AG08396 (cell line): ENCODE data around the gene DIS3L.
"Not testable (repeated sequence)": the region's sequence is repeated elsewhere in the genome, so short reads cannot be mapped to it uniquely, and the experiment has no call there.

Source experiments
- DNase-seq: peaks from one replicate; pipeline ENCODE4 v3.0.0; 2012; ENCODE audit warnings: low spot score, mixed read lengths

Gene DIS3L

GRCh38 chr15:66293419-66294156 lies at the start of gene DIS3L:
Gene DIS3L, plus strand, starts transcription at chr15:66293568. Its CDS starts 29 bp downstream, at chr15:66293597.
- peak; percentile 81 for DNase-seq

- DNase-seq = not testable (repeated sequence)
Measured at GRCh38 chr15:66245832-66246231, 47.5 kb upstream of the DIS3L start.

- no peak for DNase-seq
Measured at GRCh38 chr15:66246937-66247336, 46.4 kb upstream of the DIS3L start.

GRCh38 chr15:66249605-66250174 lies 43.7 kb upstream of the DIS3L start:
- DNase-seq = no peak

GRCh38 chr15:66251065-66251789 lies 42.1 kb upstream of the DIS3L start:
- DNase-seq = no peak

GRCh38 chr15:66251790-66252684 lies 41.3 kb upstream of the DIS3L start:
- DNase-seq = peak; percentile 90

GRCh38 chr15:66252685-66253417 lies 40.5 kb upstream of the DIS3L start:
- peak; percentile 46 for DNase-seq

GRCh38 chr15:66253418-66254088 lies 39.8 kb upstream of the DIS3L start, which contains the start of gene MEGF11:
Gene MEGF11, minus strand, starts transcription at chr15:66253750. Its CDS starts 125,347 bp downstream, at chr15:66128403.
- peak; percentile 57 for DNase-seq

- DNase-seq = no peak
Measured at GRCh38 chr15:66254089-66254950, 39.0 kb upstream of the DIS3L start.

GRCh38 chr15:66254951-66255676 lies 38.3 kb upstream of the DIS3L start:
- no peak for DNase-seq

GRCh38 chr15:66256692-66257091 lies 36.7 kb upstream of the DIS3L start:
- DNase-seq = no peak

- DNase-seq = no peak
Measured at GRCh38 chr15:66261056-66261455, 32.3 kb upstream of the DIS3L start.

GRCh38 chr15:66262837-66263236 lies 30.5 kb upstream of the DIS3L start:
- DNase-seq = not testable (repeated sequence)

- DNase-seq = no peak
Measured at GRCh38 chr15:66264859-66265513, 28.4 kb upstream of the DIS3L start.

- DNase-seq = peak; percentile 39
Measured at GRCh38 chr15:66269326-66270090, 23.9 kb upstream of the DIS3L start.

- DNase-seq = no peak
Measured at GRCh38 chr15:66270932-66271331, 22.4 kb upstream of the DIS3L start.

GRCh38 chr15:66275352-66275751 lies 18.0 kb upstream of the DIS3L start:
- no peak for DNase-seq

GRCh38 chr15:66276546-66276945 lies 16.8 kb upstream of the DIS3L start:
- DNase-seq = no peak
